ENCODE results near the gene INPP4A.

DNA sequence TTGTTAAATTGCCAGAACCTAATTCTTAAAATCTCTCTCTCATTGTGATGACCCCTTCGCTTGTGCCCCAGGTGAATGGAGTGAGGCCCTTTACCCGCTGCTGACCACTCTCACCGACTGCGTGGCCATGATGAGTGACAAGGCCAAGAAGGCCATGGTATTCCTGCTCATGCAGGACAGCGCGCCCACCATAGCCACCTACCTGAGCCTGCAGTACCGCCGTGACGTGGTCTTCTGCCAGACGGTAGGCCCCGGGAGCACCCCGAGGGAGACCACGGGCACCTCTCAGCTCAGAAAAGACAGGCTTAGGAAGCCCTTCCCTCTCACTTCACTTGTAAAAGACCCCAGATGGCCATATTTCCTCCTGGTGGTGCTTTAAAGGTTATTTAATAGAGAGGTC lies 118.7 kb downstream of the INPP4A start:
- TF ChIP-seq POLR2G (IDR thresholded peaks at IDR 0.05; ENCODE audit: low read depth, low read length) (no peak), ATM (IDR thresholded peaks at IDR 0.05; ENCODE audit: borderline replicate concordance) (no peak), ZNF274 (CRISPR knock-in tag; IDR thresholded peaks at IDR 0.05) (no peak), TCF12 (IDR thresholded peaks at IDR 0.05) (no peak), TCF12 (CRISPR knock-in tag; IDR thresholded peaks at IDR 0.05) (no peak), SIN3A (IDR thresholded peaks at IDR 0.05; ENCODE audit: borderline replicate concordance, low read depth, low read length) (no peak), HMG20A (CRISPR knock-in tag; IDR thresholded peaks at IDR 0.05; ENCODE audit: borderline replicate concordance) (no peak)
- TF ChIP-seq, protein P1, sequence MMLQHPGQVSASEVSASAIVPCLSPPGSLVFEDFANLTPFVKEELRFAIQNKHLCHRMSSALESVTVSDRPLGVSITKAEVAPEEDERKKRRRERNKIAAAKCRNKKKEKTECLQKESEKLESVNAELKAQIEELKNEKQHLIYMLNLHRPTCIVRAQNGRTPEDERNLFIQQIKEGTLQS (CRISPR knock-in tag; IDR thresholded peaks at IDR 0.05) = no peak
- TF ChIP-seq, protein P2, sequence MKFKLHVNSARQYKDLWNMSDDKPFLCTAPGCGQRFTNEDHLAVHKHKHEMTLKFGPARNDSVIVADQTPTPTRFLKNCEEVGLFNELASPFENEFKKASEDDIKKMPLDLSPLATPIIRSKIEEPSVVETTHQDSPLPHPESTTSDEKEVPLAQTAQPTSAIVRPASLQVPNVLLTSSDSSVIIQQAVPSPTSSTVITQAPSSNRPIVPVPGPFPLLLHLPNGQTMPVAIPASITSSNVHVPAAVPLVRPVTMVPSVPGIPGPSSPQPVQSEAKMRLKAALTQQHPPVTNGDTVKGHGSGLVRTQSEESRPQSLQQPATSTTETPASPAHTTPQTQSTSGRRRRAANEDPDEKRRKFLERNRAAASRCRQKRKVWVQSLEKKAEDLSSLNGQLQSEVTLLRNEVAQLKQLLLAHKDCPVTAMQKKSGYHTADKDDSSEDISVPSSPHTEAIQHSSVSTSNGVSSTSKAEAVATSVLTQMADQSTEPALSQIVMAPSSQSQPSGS (CRISPR knock-in tag; IDR thresholded peaks at IDR 0.05) = no peak
- TF ChIP-seq, protein P3, sequence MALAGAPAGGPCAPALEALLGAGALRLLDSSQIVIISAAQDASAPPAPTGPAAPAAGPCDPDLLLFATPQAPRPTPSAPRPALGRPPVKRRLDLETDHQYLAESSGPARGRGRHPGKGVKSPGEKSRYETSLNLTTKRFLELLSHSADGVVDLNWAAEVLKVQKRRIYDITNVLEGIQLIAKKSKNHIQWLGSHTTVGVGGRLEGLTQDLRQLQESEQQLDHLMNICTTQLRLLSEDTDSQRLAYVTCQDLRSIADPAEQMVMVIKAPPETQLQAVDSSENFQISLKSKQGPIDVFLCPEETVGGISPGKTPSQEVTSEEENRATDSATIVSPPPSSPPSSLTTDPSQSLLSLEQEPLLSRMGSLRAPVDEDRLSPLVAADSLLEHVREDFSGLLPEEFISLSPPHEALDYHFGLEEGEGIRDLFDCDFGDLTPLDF (CRISPR knock-in tag; IDR thresholded peaks at IDR 0.05) = no peak
- TF ChIP-seq, protein P4, sequence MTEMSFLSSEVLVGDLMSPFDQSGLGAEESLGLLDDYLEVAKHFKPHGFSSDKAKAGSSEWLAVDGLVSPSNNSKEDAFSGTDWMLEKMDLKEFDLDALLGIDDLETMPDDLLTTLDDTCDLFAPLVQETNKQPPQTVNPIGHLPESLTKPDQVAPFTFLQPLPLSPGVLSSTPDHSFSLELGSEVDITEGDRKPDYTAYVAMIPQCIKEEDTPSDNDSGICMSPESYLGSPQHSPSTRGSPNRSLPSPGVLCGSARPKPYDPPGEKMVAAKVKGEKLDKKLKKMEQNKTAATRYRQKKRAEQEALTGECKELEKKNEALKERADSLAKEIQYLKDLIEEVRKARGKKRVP (CRISPR knock-in tag; IDR thresholded peaks at IDR 0.05) = no peak
- TF ChIP-seq, protein P5, sequence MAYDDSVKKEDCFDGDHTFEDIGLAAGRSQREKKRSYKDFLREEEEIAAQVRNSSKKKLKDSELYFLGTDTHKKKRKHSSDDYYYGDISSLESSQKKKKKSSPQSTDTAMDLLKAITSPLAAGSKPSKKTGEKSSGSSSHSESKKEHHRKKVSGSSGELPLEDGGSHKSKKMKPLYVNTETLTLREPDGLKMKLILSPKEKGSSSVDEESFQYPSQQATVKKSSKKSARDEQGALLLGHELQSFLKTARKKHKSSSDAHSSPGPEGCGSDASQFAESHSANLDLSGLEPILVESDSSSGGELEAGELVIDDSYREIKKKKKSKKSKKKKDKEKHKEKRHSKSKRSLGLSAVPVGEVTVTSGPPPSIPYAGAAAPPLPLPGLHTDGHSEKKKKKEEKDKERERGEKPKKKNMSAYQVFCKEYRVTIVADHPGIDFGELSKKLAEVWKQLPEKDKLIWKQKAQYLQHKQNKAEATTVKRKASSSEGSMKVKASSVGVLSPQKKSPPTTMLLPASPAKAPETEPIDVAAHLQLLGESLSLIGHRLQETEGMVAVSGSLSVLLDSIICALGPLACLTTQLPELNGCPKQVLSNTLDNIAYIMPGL (CRISPR knock-in tag; IDR thresholded peaks at IDR 0.05; ENCODE audit: borderline replicate concordance in 1 of 2, low read depth in 1 of 2) = no peak
- TF ChIP-seq, protein P6, sequence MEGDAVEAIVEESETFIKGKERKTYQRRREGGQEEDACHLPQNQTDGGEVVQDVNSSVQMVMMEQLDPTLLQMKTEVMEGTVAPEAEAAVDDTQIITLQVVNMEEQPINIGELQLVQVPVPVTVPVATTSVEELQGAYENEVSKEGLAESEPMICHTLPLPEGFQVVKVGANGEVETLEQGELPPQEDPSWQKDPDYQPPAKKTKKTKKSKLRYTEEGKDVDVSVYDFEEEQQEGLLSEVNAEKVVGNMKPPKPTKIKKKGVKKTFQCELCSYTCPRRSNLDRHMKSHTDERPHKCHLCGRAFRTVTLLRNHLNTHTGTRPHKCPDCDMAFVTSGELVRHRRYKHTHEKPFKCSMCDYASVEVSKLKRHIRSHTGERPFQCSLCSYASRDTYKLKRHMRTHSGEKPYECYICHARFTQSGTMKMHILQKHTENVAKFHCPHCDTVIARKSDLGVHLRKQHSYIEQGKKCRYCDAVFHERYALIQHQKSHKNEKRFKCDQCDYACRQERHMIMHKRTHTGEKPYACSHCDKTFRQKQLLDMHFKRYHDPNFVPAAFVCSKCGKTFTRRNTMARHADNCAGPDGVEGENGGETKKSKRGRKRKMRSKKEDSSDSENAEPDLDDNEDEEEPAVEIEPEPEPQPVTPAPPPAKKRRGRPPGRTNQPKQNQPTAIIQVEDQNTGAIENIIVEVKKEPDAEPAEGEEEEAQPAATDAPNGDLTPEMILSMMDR (CRISPR knock-in tag; IDR thresholded peaks at IDR 0.05) = no peak
